Progenitor cell of endocrine pancreas (in vitro differentiated cells): Measurements from ENCODE around the gene TBC1D1. TPM values are rescaled to one million over a fixed set of nuclear protein-coding genes. Genes with fewer than 3 reads are reported as not detected.

Experiments used
- DNase-seq: peaks from one replicate; pipeline ENCODE4 v3.0.0; 2021; ENCODE audit warnings: low spot score; ENCODE audit not compliant: unreplicated experiment
- H3K27ac Mint-ChIP-seq: 2 replicates; pipeline ENCODE4 v1.8.0; 2021; ENCODE audit warnings: mild to moderate bottlenecking, moderate library complexity, mixed read lengths
- H3K27me3 Mint-ChIP-seq: 2 replicates; pipeline ENCODE4 v1.8.0; 2021; ENCODE audit warnings: mixed read lengths
- H3K36me3 Mint-ChIP-seq: 2 replicates; pipeline ENCODE4 v1.8.0; 2022; ENCODE audit warnings: mixed read lengths; ENCODE audit not compliant: insufficient read depth
- H3K4me1 Mint-ChIP-seq: 2 replicates; pipeline ENCODE4 v1.8.0; 2021; ENCODE audit warnings: low read depth, mixed read lengths
- H3K4me3 Mint-ChIP-seq: 2 replicates; pipeline ENCODE4 v1.8.0; 2021; ENCODE audit warnings: low read depth, mild to moderate bottlenecking, moderate library complexity, mixed read lengths
- H3K9me3 Mint-ChIP-seq: 2 replicates; pipeline ENCODE4 v1.8.0; 2021; ENCODE audit warnings: low read depth, mixed read lengths
- CTCF ChIP-seq: fragments of 200-600 bp; sonication (generic); IDR thresholded peaks from one replicate; pipeline ENCODE4 v1.5.0; 2021; ENCODE audit warnings: antibody characterized with exemption, mild to moderate bottlenecking; ENCODE audit not compliant: unreplicated experiment
- total RNA-seq: library from RNA; stranded (reverse); gene quantifications from 2 replicates; pipeline ENCODE4 v1.2.1, GENCODE V29; 2021

The TBC1D1 gene
- total RNA-seq, 1 donor from 2014 or later, result 138 TPM

- Mint-ChIP-seq H3K4me3 (no peak overlapping the region), H3K4me1 (peaks cover 6% of the 10 kb centered on the region), H3K27ac (no peak overlapping the region), H3K27me3 (no peaks in the 10 kb centered on the region), H3K36me3 (peaks cover 6% of the 10 kb centered on the region), H3K9me3 (peaks cover 5% of the 10 kb centered on the region)
- no peak for DNase-seq
- no peak for TF ChIP-seq CTCF
Measured at GRCh38 chr4:38173935-38174518, 283.1 kb downstream of the TBC1D1 start.

- Mint-ChIP-seq H3K27me3 (no peaks in the 10 kb centered on the region), H3K9me3 (peaks cover 10% of the 10 kb centered on the region), H3K4me3 (no peak overlapping the region), H3K36me3 (peaks cover 10% of the 10 kb centered on the region), H3K27ac (no peak overlapping the region), H3K4me1 (peaks cover 9% of the 10 kb centered on the region)
- no peak for DNase-seq
- no peak for TF ChIP-seq CTCF
Measured at GRCh38 chr4:38174801-38175200, 283.9 kb downstream of the TBC1D1 start.

GRCh38 chr4:38176165-38176564, 285.3 kb downstream of the TBC1D1 start:
- Mint-ChIP-seq H3K36me3 (peaks cover 20% of the 10 kb centered on the region), H3K9me3 (peaks cover 18% of the 10 kb centered on the region), H3K27ac (no peak overlapping the region), H3K4me3 (no peak overlapping the region), H3K27me3 (no peaks in the 10 kb centered on the region), H3K4me1 (peaks cover 12% of the 10 kb centered on the region)
- no peak for TF ChIP-seq CTCF
- no peak for DNase-seq

GRCh38 chr4:38177035-38177546, 286.2 kb downstream of the TBC1D1 start:
- H3K4me1 Mint-ChIP-seq, result peaks cover 12% of the 10 kb centered on the region
- no peak for DNase-seq
- H3K4me3 Mint-ChIP-seq, result no peak overlapping the region
- H3K36me3 Mint-ChIP-seq, result peaks cover 22% of the 10 kb centered on the region
- H3K27me3 Mint-ChIP-seq, result no peaks in the 10 kb centered on the region
- peak overlapping the region; percentile 39 for H3K27ac Mint-ChIP-seq
- H3K9me3 Mint-ChIP-seq, result peaks cover 20% of the 10 kb centered on the region
- TF ChIP-seq CTCF, result no peak

- no peaks in the 10 kb centered on the region for H3K27me3 Mint-ChIP-seq
- H3K4me1 Mint-ChIP-seq, result peaks cover 12% of the 10 kb centered on the region
- peak overlapping the region; percentile 73 for H3K27ac Mint-ChIP-seq
- DNase-seq, result no peak
- H3K9me3 Mint-ChIP-seq, result peaks cover 20% of the 10 kb centered on the region
- TF ChIP-seq CTCF, result no peak
- H3K4me3 Mint-ChIP-seq, result no peak overlapping the region
- peaks cover 20% of the 10 kb centered on the region for H3K36me3 Mint-ChIP-seq
Measured at GRCh38 chr4:38177641-38178391, 286.9 kb downstream of the TBC1D1 start.
